Activated T-cell treated with anti-CD3 and anti-CD28 coated beads, Interleukin-2, amount 50 U/mL, for 4 hours (primary cell): Measurements from ENCODE around the gene PAQR5. TPM values are rescaled to one million over a fixed set of nuclear protein-coding genes. Genes with fewer than 3 reads are reported as not detected.
"Not testable (repeated sequence)": the region's sequence is repeated elsewhere in the genome, so short reads cannot be mapped to it uniquely, and the experiment has no call there.

ENCODE experiments used
- ATAC-seq, 2 donors: fragments of 200-7000 bp; cut with Tn5 transposase; one replicate each; pipeline ENCODE4 v1.10.0; 2021
- DNase-seq: peaks from one replicate; pipeline ENCODE4 v3.0.0-alpha.2; 2020
- H3K27me3 Mint-ChIP-seq: one replicate; pipeline ENCODE4 v1.8.0; 2021; ENCODE audit warnings: low read depth, mixed read lengths
- H3K36me3 Mint-ChIP-seq: one replicate; pipeline ENCODE4 v1.8.0; 2022; ENCODE audit warnings: mixed read lengths; ENCODE audit not compliant: insufficient read depth
- H3K4me1 Mint-ChIP-seq: one replicate; pipeline ENCODE4 v1.8.0; 2021; ENCODE audit warnings: low read depth, mixed read lengths
- H3K4me3 Mint-ChIP-seq: one replicate; pipeline ENCODE4 v1.8.0; 2021; ENCODE audit warnings: mild to moderate bottlenecking, moderate library complexity, mixed read lengths
- H3K9me3 Mint-ChIP-seq: one replicate; pipeline ENCODE4 v1.8.0; 2021; ENCODE audit warnings: mixed read lengths
- total RNA-seq, 3 donors: library from RNA; stranded (reverse); gene quantifications; one replicate each; pipeline ENCODE4 v1.2.1, GENCODE V29; 2021

PAQR5 gene
- total RNA-seq, 3 donors from 2014 or later: 0.05 to 0.14 TPM; not detected in 1

GRCh38 chr15:69317392-69317841, 18.7 kb downstream of the PAQR5 start:
- Mint-ChIP-seq H3K4me3 (no peak overlapping the region), H3K36me3 (no peaks in the 10 kb centered on the region), H3K4me1 (peaks cover 10% of the 10 kb centered on the region), H3K9me3 (no peaks in the 10 kb centered on the region), H3K27me3 (peaks cover 19% of the 10 kb centered on the region)
- no peak for ATAC-seq
- DNase-seq: no peak

GRCh38 chr15:69318033-69318432, 19.3 kb downstream of the PAQR5 start:
- H3K4me1 Mint-ChIP-seq: peaks cover 10% of the 10 kb centered on the region
- no peak overlapping the region for H3K4me3 Mint-ChIP-seq
- DNase-seq (no peak), ATAC-seq (no peak)
- H3K27me3 Mint-ChIP-seq: peaks cover 21% of the 10 kb centered on the region
- H3K9me3 Mint-ChIP-seq: no peaks in the 10 kb centered on the region
- no peaks in the 10 kb centered on the region for H3K36me3 Mint-ChIP-seq

GRCh38 chr15:69319384-69320375, 21.0 kb downstream of the PAQR5 start:
- ATAC-seq (no peak), DNase-seq (no peak)
- Mint-ChIP-seq H3K4me3 (no peak overlapping the region), H3K9me3 (no peaks in the 10 kb centered on the region), H3K4me1 (peaks cover 10% of the 10 kb centered on the region), H3K27me3 (peaks cover 21% of the 10 kb centered on the region), H3K36me3 (no peaks in the 10 kb centered on the region)

- peak; percentile 90 for ATAC-seq
- H3K27me3 Mint-ChIP-seq: peaks cover 22% of the 10 kb centered on the region
Observed at GRCh38 chr15:69320977-69321554, 22.4 kb downstream of the PAQR5 start.

GRCh38 chr15:69323893-69324430, 25.2 kb downstream of the PAQR5 start:
- no peak for DNase-seq
- Mint-ChIP-seq H3K36me3 (no peaks in the 10 kb centered on the region), H3K27me3 (peaks cover 7% of the 10 kb centered on the region), H3K4me3 (no peak overlapping the region), H3K9me3 (no peaks in the 10 kb centered on the region), H3K4me1 (peaks cover 10% of the 10 kb centered on the region)
- ATAC-seq: no peak

More at GRCh38 chr15:69320977-69321554, 22.4 kb downstream of the PAQR5 start:
- no peak for DNase-seq
- H3K4me1 Mint-ChIP-seq: peaks cover 10% of the 10 kb centered on the region
- no peak overlapping the region for H3K4me3 Mint-ChIP-seq
- H3K9me3 Mint-ChIP-seq: no peaks in the 10 kb centered on the region
- no peaks in the 10 kb centered on the region for H3K36me3 Mint-ChIP-seq

GRCh38 chr15:69324565-69324964, 25.9 kb downstream of the PAQR5 start:
- ATAC-seq: no peak
- Mint-ChIP-seq H3K27me3 (peaks cover 7% of the 10 kb centered on the region), H3K4me1 (peaks cover 10% of the 10 kb centered on the region), H3K9me3 (no peaks in the 10 kb centered on the region), H3K4me3 (no peak overlapping the region), H3K36me3 (no peaks in the 10 kb centered on the region)
- no peak for DNase-seq

- DNase-seq: no peak
- Mint-ChIP-seq H3K4me3 (no peak overlapping the region), H3K27me3 (peaks cover 8% of the 10 kb centered on the region), H3K36me3 (no peaks in the 10 kb centered on the region), H3K4me1 (peaks cover 10% of the 10 kb centered on the region), H3K9me3 (no peaks in the 10 kb centered on the region)
- no peak for ATAC-seq
Observed at GRCh38 chr15:69325456-69325971, 26.8 kb downstream of the PAQR5 start.

- Mint-ChIP-seq H3K4me3 (no peak overlapping the region), H3K4me1 (no peaks in the 10 kb centered on the region), H3K36me3 (no peaks in the 10 kb centered on the region), H3K9me3 (no peaks in the 10 kb centered on the region), H3K27me3 (peaks cover 12% of the 10 kb centered on the region)
- no peak for DNase-seq
- no peak for ATAC-seq
Observed at GRCh38 chr15:69328080-69328479, 29.4 kb downstream of the PAQR5 start.

GRCh38 chr15:69328739-69329138, 30.0 kb downstream of the PAQR5 start:
- no peak for DNase-seq

GRCh38 chr15:69337138-69337537, 38.4 kb downstream of the PAQR5 start:
- Mint-ChIP-seq H3K27me3 (peaks cover 15% of the 10 kb centered on the region), H3K36me3 (peaks cover 3% of the 10 kb centered on the region), H3K9me3 (no peaks in the 10 kb centered on the region), H3K4me3 (no peak overlapping the region), H3K4me1 (no peaks in the 10 kb centered on the region)
- no peak for DNase-seq
- ATAC-seq: no peak

More at GRCh38 chr15:69328739-69329138, 30.0 kb downstream of the PAQR5 start:
- Mint-ChIP-seq H3K9me3 (no peaks in the 10 kb centered on the region), H3K27me3 (peaks cover 16% of the 10 kb centered on the region), H3K36me3 (no peaks in the 10 kb centered on the region), H3K4me3 (no peak overlapping the region), H3K4me1 (no peaks in the 10 kb centered on the region)
- ATAC-seq: no peak

GRCh38 chr15:69338535-69339213, 40.0 kb downstream of the PAQR5 start:
- ATAC-seq (no peak), DNase-seq (no peak)
- Mint-ChIP-seq H3K27me3 (peaks cover 9% of the 10 kb centered on the region), H3K9me3 (no peaks in the 10 kb centered on the region), H3K4me3 (no peak overlapping the region), H3K4me1 (no peaks in the 10 kb centered on the region), H3K36me3 (peaks cover 3% of the 10 kb centered on the region)

GRCh38 chr15:69339214-69339543, 40.5 kb downstream of the PAQR5 start:
- H3K9me3 Mint-ChIP-seq, DNase-seq, H3K4me3 Mint-ChIP-seq, H3K36me3 Mint-ChIP-seq, H3K4me1 Mint-ChIP-seq, ATAC-seq, H3K27me3 Mint-ChIP-seq: not testable (repeated sequence)

GRCh38 chr15:69340243-69340900, 41.7 kb downstream of the PAQR5 start:
- Mint-ChIP-seq H3K4me1 (no peaks in the 10 kb centered on the region), H3K4me3 (no peak overlapping the region), H3K27me3 (peaks cover 5% of the 10 kb centered on the region), H3K9me3 (no peaks in the 10 kb centered on the region), H3K36me3 (no peaks in the 10 kb centered on the region)
- DNase-seq (no peak), ATAC-seq (no peak)

- Mint-ChIP-seq H3K27me3 (peaks cover 5% of the 10 kb centered on the region), H3K36me3 (no peaks in the 10 kb centered on the region), H3K4me3 (no peak overlapping the region), H3K4me1 (no peaks in the 10 kb centered on the region), H3K9me3 (no peaks in the 10 kb centered on the region)
- DNase-seq (no peak), ATAC-seq (no peak)
Observed at GRCh38 chr15:69341356-69341755, 42.6 kb downstream of the PAQR5 start.
